GM03348 (cell line): ENCODE measurements around the gene LRTM1.

Source experiments
- DNase-seq: peaks from one replicate; pipeline ENCODE4 v3.0.0; 2012; ENCODE audit warnings: low spot score

The LRTM1 gene

DNA sequence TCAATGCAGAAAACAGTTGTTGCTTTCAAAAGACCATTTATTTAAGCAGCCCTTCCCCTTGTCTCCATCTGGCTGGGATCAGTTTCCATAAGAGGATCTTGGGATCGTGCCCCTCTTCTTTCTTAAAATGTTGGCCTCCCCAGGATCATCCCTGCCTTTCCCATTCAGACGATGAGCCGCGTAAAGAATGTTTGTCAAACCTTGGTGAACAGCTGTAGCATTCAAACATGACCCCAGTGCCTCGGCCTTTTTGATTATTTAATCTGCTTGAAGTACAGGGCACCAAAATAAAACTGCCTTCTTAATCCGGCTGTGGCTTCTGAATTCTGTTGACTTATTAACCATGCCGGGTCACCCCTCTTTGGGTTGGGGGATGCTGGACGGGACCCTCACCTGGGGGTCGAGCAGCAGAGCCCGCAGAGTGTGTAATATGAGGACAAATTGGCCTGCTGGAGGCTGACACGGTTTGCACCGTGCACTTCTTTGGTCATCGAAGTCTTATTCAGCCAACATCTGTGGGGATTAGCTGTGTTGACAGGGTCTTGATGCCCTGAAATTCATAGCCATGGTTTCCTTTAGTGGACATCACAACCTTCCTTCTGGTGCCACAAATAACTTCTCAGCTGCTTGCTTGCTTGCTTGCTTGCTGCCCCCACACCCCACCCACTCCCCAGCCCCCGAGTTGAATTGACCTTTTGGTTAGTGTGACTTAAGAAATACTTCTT lies at the start of gene LRTM1:
Gene LRTM1, minus strand, starts transcription at position 14 of the 725 bp plus-strand sequence. CDS start 148 bp downstream, outside the sequence.
- no peak for DNase-seq

DNA sequence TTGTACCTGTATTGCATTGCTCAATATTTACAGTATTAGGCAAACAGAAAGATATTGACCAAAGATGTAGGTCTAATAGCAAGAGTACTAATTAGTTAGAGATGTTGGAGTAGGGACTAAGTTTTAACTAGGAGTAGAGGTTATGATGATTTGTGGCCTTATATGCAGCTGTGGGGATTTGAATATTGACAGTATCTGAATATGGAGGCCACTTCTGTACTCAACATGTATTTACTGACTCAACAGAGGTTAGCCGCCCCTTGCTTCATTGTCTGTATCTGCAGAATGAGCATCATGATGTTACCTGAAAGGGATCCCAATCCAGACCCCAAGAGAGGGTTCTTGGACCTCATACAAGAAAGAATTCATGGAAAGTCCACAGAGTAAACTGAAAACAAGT lies 49.6 kb upstream of the LRTM1 start:
- DNase-seq: no peak

DNA sequence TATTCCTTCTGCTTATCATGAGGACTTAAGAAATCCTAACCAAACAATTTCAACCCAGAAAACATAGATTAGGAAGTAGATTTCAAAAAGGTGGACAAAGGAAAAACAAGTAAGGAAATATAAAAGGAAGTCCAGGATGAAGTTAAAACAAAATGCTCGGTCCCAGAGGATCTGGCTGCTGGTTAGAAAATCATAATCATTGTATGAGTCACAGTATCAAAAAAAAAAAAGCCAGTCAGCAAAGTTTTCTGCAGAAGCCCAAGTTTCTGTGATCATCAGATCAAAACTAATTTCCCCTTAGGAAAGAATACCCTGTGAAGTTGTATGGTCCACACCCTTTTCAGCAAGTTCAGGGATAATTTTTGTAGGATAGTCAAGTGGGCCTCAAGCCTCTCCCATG lies 43.0 kb upstream of the LRTM1 start:
- peak; percentile 57 for DNase-seq

DNA sequence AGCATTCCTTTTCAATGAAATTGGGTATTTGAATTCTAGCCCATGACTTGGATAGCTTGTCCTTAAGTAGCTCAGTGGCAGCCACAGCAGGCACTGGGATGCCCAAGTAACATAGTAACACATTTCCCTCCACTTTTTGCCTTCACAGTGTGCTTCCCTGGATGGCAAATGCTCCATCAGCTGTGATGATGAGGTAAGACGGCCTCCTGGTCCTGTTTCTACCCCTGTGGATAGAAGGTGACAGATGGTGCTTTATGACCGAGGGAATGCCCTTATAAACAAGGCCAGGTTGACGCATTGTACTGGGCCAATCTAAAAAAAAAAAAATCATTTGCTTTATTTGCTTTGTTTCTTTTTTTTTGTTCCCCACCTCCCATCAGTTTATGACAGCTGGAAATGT lies 41.8 kb upstream of the LRTM1 start:
- DNase-seq: no peak

DNA sequence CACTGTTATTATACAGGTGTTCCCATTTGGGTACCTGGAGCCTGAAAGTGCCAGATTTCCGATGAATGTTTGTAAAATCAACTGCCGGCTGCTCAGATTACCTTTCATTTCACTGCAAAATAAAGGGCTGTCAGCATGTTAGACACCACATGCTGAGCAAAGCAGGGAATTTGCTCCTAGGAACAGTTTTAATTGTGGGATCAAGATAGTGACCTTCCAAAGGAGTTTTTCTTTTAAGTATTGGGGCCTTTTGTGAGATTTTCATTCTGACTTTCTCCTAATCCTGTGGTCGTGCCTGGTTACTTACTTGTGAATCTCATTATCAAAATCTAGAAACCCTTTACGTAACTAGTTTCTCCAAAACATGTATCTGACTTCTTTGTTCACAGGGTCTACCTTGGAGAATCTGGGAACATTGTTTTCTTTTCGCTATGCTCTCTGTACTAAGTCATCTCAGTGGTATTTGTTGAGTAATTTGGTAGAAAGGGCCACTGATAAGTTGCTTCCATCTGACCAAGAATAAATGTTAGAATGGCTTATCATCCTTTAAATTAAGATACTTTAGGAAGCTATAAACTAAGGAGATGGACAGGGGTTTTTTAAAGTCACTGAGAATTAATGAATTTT lies 40.8 kb upstream of the LRTM1 start:
- DNase-seq: peak; percentile 34

DNA sequence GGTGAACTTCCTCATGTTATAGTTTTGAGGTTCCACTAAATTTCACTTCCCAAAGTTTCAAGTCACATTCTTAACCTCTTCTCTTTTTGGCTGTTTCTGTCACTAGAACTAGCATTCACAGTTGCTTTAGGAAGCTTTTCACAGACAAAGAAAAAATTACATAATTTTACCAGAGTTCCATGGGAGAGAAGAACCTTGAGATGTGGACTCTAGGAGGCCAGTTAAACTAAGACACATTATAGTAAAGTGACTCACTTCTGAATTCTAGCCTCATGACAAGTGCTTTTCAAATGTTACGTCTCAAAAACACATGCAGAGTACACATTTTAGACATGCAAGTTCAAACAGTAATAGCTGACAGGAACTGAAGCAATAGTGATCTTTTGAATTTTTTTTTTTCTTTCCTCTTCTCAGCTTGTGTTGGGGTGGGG lies 39.9 kb upstream of the LRTM1 start:
- DNase-seq: peak; percentile 30

- no peak for DNase-seq
Observed at GRCh38 chr3:54966979-54967378, 39.1 kb upstream of the LRTM1 start.

- DNase-seq: peak; percentile 57
Observed at GRCh38 chr3:54965746-54966145, 37.9 kb upstream of the LRTM1 start.

GRCh38 chr3:54964081-54964480 lies 36.2 kb upstream of the LRTM1 start:
- no peak for DNase-seq

GRCh38 chr3:54963641-54964040 lies 35.8 kb upstream of the LRTM1 start:
- no peak for DNase-seq

DNA sequence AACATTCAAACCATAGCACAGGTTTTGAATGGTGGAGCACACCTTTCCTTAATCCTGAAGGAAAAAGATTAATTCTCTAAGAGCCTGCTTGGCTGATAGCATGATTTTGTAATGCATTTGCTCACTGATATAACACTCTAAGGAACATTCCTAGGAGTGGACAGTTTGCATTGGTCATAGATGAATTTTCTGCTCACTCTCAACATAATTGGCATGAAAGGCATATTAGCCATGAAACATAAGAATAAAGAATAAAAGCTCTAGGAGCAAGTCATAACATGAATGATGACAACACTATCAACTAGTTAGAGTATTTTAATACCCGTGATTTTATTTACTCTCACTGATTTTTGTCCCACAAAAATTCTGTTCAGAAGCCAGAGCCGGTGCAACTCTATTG lies 34.3 kb upstream of the LRTM1 start:
- no peak for DNase-seq

GRCh38 chr3:54960701-54961100 lies 32.8 kb upstream of the LRTM1 start:
- DNase-seq: peak; percentile 31

- no peak for DNase-seq
Observed at GRCh38 chr3:54960082-54960481, 32.2 kb upstream of the LRTM1 start.

- no peak for DNase-seq
Observed at GRCh38 chr3:54957711-54958110, 29.9 kb upstream of the LRTM1 start.

GRCh38 chr3:54955941-54956340 lies 28.1 kb upstream of the LRTM1 start:
- DNase-seq: no peak

DNA sequence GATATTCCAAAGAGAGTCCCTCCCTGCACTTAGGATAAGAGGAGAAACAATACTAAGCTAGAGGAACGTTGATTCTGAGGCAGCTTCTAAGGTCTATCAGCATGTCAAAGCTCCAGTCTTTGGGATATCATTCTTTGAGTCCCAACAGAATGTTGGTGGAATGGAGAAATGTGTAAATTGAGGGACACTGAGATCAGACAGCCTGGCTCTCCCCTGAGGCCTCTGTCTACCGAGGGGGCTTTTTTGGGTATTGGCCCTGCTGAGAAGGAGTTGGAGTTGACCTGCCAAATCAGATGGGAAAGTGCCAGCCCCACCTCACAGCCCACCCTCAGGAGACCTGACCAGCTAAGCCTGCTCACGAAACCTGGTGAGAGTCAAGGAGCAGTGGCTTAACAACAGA lies 27.6 kb upstream of the LRTM1 start:
- DNase-seq: no peak

DNA sequence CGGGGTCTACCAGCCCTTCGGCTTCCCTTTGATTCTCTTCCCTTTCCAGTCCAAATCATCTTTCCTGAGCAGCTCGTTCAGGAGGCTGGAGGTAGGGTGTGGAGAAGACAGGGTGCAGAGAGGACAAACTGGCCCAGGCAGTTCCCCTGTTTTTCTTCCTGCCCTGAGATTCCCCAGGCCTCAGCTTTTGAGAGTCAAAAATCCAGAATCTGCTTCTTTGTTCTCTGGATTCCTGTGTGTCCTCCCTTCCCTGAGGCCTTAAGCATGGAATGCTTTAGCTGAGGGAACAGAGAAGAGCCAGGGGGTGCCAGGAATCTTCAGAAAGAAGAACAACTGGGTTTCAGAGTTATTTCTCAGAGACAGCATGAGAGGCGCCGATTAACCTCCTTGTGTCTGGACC lies 26.7 kb upstream of the LRTM1 start:
- peak; percentile 21 for DNase-seq

GRCh38 chr3:54954022-54954421 lies 26.2 kb upstream of the LRTM1 start:
- peak; percentile 77 for DNase-seq

GRCh38 chr3:54951405-54951804 lies 23.5 kb upstream of the LRTM1 start:
- peak; percentile 94 for DNase-seq

- no peak for DNase-seq
Observed at GRCh38 chr3:54950391-54951003, 22.6 kb upstream of the LRTM1 start.

DNA sequence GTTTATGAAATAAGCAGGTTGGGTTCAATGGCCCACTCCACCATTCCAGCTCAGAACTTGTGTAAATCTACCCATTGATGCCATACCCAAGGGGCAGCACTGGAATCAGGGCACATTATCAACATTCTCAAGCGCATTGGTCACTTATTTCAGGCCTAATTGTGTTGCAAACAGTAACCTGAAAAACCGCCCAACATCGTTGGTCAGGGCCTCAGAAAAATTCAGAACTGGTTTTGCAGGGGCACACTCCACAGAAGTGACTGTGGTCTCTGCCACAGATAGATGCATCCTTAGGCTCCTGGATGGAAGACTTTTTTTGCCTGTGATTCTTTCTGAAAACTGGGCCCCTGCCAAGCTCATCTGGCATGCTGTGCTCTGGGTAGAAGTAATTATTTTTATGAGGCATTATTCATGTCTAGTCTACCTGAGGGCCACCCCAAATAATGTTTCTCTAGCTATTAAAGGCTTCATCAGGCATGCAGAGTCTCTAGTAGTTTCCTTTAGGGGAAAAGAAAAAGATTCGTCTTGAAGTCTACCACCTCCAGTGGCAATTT lies 21.7 kb upstream of the LRTM1 start:
- no peak for DNase-seq

DNA sequence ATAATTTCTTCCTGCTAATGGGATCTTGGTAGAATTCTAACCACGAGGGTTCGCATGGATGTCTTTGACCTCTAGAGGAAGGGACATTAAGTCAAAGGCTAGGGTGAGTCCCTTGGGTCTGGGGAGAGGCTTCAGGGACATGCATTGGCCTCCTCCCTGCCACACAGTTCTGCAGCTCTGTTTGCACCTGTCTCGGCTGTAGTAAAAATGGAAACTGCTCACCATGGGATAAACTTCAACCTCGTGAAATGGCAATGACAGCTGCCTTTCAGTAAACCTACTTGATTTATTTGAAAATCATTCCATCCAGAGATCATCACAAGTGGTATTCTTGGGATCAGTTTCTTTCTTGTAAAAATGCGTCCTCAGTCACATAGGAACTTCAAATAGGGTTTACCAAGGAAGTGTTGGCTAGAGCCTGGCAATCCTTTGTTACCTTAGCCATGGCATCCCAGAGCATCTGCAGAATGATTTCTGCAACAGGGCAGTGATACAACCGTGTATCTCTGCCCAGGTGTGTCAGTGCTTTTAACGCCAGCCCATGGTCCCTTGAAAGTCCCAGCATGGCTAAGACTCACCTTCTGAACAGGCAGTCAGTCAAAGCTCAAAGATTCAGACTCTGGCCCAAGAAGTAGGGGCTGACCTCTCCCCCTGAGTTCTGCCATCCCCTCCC lies 14.0 kb upstream of the LRTM1 start:
- no peak for DNase-seq

GRCh38 chr3:54940971-54941370 lies 13.1 kb upstream of the LRTM1 start:
- no peak for DNase-seq
